ENCODE measurements around the gene MINK1. TPM values are rescaled to one million over a fixed set of nuclear protein-coding genes. Genes with fewer than 3 reads are reported as not detected.

The MINK1 gene
- total and polyA plus RNA-seq, 10 of the 15 experiments (the other 5 are each of a cell fraction or from before 2014, with no cell fraction given), result 0.08 to 55.6 (median 15.0) TPM

DNA sequence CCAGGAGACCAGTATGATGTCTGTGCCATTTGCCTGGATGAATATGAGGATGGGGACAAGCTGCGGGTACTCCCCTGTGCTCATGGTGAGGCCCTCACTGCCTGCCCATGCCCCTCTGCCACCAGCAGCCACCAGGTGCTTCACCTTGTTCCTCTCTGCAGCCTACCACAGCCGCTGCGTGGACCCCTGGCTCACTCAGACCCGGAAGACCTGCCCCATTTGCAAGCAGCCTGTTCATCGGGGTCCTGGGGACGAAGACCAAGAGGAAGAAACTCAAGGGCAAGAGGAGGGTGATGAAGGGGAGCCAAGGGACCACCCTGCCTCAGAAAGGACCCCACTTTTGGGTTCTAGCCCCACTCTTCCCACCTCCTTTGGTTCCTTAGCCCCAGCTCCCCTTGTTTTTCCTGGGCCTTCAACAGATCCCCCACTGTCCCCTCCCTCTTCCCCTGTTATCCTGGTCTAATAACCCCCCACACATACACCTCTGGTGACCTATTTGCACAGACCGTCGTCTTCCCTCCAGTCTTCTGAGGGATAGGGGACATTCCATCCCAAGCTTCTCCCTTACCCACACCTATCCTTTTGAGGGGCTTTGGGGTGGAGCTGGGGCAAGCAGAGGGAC lies 111.5 kb downstream of the MINK1 start (continued):
- TF ChIP-seq CBX3 (IDR thresholded peaks at IDR 0.05; ENCODE audit: borderline replicate concordance, low read depth), result no peak
- TF ChIP-seq STAT3 (IDR thresholded peaks at IDR 0.05; ENCODE audit: low read depth, low read length), result no peak; the same call in 1 of the 2 replicates
- 0 out of 2 replicates have a peak, but pooled peaks have one; percentile 45 for TF ChIP-seq CHD2 (IDR thresholded peaks at IDR 0.05; ENCODE audit: borderline replicate concordance, low read depth, low read length)
- TF ChIP-seq NR2C1 (IDR thresholded peaks at IDR 0.05), result no peak
- TF ChIP-seq, protein P1, sequence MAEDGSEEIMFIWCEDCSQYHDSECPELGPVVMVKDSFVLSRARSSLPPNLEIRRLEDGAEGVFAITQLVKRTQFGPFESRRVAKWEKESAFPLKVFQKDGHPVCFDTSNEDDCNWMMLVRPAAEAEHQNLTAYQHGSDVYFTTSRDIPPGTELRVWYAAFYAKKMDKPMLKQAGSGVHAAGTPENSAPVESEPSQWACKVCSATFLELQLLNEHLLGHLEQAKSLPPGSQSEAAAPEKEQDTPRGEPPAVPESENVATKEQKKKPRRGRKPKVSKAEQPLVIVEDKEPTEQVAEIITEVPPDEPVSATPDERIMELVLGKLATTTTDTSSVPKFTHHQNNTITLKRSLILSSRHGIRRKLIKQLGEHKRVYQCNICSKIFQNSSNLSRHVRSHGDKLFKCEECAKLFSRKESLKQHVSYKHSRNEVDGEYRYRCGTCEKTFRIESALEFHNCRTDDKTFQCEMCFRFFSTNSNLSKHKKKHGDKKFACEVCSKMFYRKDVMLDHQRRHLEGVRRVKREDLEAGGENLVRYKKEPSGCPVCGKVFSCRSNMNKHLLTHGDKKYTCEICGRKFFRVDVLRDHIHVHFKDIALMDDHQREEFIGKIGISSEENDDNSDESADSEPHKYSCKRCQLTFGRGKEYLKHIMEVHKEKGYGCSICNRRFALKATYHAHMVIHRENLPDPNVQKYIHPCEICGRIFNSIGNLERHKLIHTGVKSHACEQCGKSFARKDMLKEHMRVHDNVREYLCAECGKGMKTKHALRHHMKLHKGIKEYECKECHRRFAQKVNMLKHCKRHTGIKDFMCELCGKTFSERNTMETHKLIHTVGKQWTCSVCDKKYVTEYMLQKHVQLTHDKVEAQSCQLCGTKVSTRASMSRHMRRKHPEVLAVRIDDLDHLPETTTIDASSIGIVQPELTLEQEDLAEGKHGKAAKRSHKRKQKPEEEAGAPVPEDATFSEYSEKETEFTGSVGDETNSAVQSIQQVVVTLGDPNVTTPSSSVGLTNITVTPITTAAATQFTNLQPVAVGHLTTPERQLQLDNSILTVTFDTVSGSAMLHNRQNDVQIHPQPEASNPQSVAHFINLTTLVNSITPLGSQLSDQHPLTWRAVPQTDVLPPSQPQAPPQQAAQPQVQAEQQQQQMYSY (CRISPR knock-in tag; IDR thresholded peaks at IDR 0.05), result peak; percentile 10; the same call in 1 of the 2 replicates
- TF ChIP-seq WRNIP1 (IDR thresholded peaks at IDR 0.05; ENCODE audit: borderline replicate concordance, low read depth, low read length), result no peak
- TF ChIP-seq SREBF1 (IDR thresholded peaks at IDR 0.05; ENCODE audit: low read length), result no peak
- TF ChIP-seq, protein P2, sequence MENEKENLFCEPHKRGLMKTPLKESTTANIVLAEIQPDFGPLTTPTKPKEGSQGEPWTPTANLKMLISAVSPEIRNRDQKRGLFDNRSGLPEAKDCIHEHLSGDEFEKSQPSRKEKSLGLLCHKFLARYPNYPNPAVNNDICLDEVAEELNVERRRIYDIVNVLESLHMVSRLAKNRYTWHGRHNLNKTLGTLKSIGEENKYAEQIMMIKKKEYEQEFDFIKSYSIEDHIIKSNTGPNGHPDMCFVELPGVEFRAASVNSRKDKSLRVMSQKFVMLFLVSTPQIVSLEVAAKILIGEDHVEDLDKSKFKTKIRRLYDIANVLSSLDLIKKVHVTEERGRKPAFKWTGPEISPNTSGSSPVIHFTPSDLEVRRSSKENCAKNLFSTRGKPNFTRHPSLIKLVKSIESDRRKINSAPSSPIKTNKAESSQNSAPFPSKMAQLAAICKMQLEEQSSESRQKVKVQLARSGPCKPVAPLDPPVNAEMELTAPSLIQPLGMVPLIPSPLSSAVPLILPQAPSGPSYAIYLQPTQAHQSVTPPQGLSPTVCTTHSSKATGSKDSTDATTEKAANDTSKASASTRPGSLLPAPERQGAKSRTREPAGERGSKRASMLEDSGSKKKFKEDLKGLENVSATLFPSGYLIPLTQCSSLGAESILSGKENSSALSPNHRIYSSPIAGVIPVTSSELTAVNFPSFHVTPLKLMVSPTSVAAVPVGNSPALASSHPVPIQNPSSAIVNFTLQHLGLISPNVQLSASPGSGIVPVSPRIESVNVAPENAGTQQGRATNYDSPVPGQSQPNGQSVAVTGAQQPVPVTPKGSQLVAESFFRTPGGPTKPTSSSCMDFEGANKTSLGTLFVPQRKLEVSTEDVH (IDR thresholded peaks at IDR 0.05; ENCODE audit: low read depth, partially characterized antibody), result no peak
- TF ChIP-seq, protein P3, sequence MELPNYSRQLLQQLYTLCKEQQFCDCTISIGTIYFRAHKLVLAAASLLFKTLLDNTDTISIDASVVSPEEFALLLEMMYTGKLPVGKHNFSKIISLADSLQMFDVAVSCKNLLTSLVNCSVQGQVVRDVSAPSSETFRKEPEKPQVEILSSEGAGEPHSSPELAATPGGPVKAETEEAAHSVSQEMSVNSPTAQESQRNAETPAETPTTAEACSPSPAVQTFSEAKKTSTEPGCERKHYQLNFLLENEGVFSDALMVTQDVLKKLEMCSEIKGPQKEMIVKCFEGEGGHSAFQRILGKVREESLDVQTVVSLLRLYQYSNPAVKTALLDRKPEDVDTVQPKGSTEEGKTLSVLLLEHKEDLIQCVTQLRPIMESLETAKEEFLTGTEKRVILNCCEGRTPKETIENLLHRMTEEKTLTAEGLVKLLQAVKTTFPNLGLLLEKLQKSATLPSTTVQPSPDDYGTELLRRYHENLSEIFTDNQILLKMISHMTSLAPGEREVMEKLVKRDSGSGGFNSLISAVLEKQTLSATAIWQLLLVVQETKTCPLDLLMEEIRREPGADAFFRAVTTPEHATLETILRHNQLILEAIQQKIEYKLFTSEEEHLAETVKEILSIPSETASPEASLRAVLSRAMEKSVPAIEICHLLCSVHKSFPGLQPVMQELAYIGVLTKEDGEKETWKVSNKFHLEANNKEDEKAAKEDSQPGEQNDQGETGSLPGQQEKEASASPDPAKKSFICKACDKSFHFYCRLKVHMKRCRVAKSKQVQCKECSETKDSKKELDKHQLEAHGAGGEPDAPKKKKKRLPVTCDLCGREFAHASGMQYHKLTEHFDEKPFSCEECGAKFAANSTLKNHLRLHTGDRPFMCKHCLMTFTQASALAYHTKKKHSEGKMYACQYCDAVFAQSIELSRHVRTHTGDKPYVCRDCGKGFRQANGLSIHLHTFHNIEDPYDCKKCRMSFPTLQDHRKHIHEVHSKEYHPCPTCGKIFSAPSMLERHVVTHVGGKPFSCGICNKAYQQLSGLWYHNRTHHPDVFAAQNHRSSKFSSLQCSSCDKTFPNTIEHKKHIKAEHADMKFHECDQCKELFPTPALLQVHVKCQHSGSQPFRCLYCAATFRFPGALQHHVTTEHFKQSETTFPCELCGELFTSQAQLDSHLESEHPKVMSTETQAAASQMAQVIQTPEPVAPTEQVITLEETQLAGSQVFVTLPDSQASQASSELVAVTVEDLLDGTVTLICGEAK (IDR thresholded peaks at IDR 0.05; ENCODE audit: borderline replicate concordance), result no peak
- TF ChIP-seq EP300 (IDR thresholded peaks at IDR 0.05; ENCODE audit: borderline replicate concordance in 1 of 2, control insufficient read depth in 1 of 2, low read depth in 2 of 2, low read length in 2 of 2), result no peak
- no peak for TF ChIP-seq BHLHE40 (IDR thresholded peaks at IDR 0.05; ENCODE audit: borderline replicate concordance in 1 of 2, low read depth in 2 of 2, low read length in 1 of 2)
- TF ChIP-seq PAX5 (IDR thresholded peaks at IDR 0.05; ENCODE audit: borderline replicate concordance, low read depth, low read length), result peak; percentile 34; the same call in 1 of the 2 replicates
- no peak for TF ChIP-seq FOXM1 (IDR thresholded peaks at IDR 0.05; ENCODE audit: low read depth, low read length)
